GM12864 (cell line): ENCODE results near the gene ADAM29.
"Not testable (repeated sequence)": the region's sequence is repeated elsewhere in the genome, so short reads cannot be mapped to it uniquely, and the experiment has no call there.

Experiments used
- DNase-seq: peaks from one replicate; pipeline ENCODE4 v3.0.0-alpha.2; 2011; ENCODE audit warnings: low read depth
- H3K4me3 ChIP-seq: 2 replicates; pipeline ENCODE4 v1.5.1; 2011; ENCODE audit warnings: mild to moderate bottlenecking, low read depth, low read length, control low read depth
- CTCF ChIP-seq: IDR thresholded peaks from 2 replicates; pipeline ENCODE4 v1.5.1; 2011; ENCODE audit warnings: low read depth, mild to moderate bottlenecking, moderate library complexity, low read length, control low read depth, inconsistent platforms; ENCODE audit errors: missing control alignments

The ADAM29 gene

GRCh38 chr4:174993916-174994315 is 75.8 kb downstream of the ADAM29 start:
- H3K4me3 ChIP-seq = no peak overlapping the region
- no peak for TF ChIP-seq CTCF
- DNase-seq = no peak

GRCh38 chr4:174996079-174996478 is 77.9 kb downstream of the ADAM29 start:
- DNase-seq = no peak
- H3K4me3 ChIP-seq = no peak overlapping the region
- no peak for TF ChIP-seq CTCF

- DNase-seq = no peak
- no peak for TF ChIP-seq CTCF
- no peak overlapping the region for H3K4me3 ChIP-seq
Measured at GRCh38 chr4:174999407-174999806, 81.2 kb downstream of the ADAM29 start.

GRCh38 chr4:175017751-175018150 is 99.6 kb downstream of the ADAM29 start:
- DNase-seq = no peak
- no peak for TF ChIP-seq CTCF
- H3K4me3 ChIP-seq = no peak overlapping the region

- DNase-seq, H3K4me3 ChIP-seq: not testable (repeated sequence)
Measured at GRCh38 chr4:175019447-175019846, 101.3 kb downstream of the ADAM29 start.
